ENCODE measurements around the gene PAGR1. TPM values are rescaled to one million over a fixed set of nuclear protein-coding genes. Genes with fewer than 3 reads are reported as not detected.
"Not testable (repeated sequence)": the region's sequence is repeated elsewhere in the genome, so short reads cannot be mapped to it uniquely, and the experiment has no call there.

PAGR1 gene
- total and polyA plus RNA-seq, 2 of the 13 experiments (the other 11 are each of a cell fraction or from before 2014, with no cell fraction given): 9.8 to 66.4 TPM

DNA sequence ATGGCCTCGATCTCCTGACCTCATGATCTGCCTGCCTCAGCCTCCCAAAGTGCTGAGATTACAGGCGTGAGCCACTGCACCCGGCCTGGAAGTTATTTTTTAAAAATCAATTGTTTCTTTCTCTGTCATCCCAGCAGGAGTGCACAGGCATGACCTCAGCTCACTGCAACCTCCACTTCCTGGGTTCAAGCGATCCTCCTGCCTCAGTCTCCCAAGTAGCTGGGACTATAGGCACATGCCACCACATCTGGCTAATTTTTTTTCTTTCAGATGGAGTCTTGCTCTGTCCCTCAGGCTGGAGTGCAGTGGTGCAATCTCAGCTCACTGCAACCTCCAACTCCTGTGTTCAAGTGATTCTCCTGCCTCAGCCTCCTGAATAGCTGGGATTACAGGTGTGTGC, 28.8 kb upstream of the PAGR1 start:
- intact Hi-C loops (cut with micrococcal nuclease; ENCODE audit: unreplicated experiment); H3K9ac ChIP-seq (ENCODE audit: insufficient read depth, low read depth, low read length); DNase-seq (ENCODE audit: low spot score); H2AFZ ChIP-seq (ENCODE audit: low read length); H3K27me3 ChIP-seq (ENCODE audit: control insufficient read depth in 1 of 2, insufficient read depth in 2 of 2, low read length in 2 of 2); in situ Hi-C loops (cut with HindIII; ENCODE audit: extremely low pct_ligation_motif_present, low pct_unique_long_range_greater_than_20kb); CTCF ChIA-PET (ENCODE audit: low intra/inter-chr PET ratio, low total read pairs); H3K4me3 ChIP-seq (replicated peaks in 1 of 3; ENCODE audit: insufficient read depth in 1 of 3, low read depth in 2 of 3, low read length in 3 of 3); H3K36me3 ChIP-seq (replicated peaks in 1 of 2; ENCODE audit: control insufficient read depth in 1 of 2, insufficient read depth in 2 of 2, low read length in 2 of 2); H3K4me2 ChIP-seq (ENCODE audit: low read depth, low read length); FAIRE-seq; BruUV-seq (replicated peaks); H3K27ac ChIP-seq (ENCODE audit: extremely low read length, insufficient read depth, low read length); ATAC-seq; H3K9me3 ChIP-seq (ENCODE audit: low read length); H4K20me1 ChIP-seq (ENCODE audit: insufficient read depth, low read length): not testable (repeated sequence)
- POLR2A ChIA-PET: interaction anchor here (1.1 kb wide), 1 partner anchor 17 kb away, joined by 3 read pairs; no protein-coding TSS in a partner anchor
- TF ChIP-seq ZNF256 (CRISPR knock-in tag; conservative IDR thresholded peaks at IDR 0.05) (0 out of 2 replicates have a peak, but pooled peaks have one; percentile 34), ZMYM3 (CRISPR knock-in tag; IDR thresholded peaks at IDR 0.05) (0 out of 2 replicates have a peak, but pooled peaks have one; percentile 52), ZNF770 (CRISPR knock-in tag; IDR thresholded peaks at IDR 0.05) (peak; percentile 81)
- Histone ChIP-seq H3K79me2 (ENCODE audit: insufficient read depth, low read length) (peaks cover 15% of the 10 kb centered on the region), H3K4me1 (ENCODE audit: insufficient read depth, low read length) (peaks cover 54% of the 10 kb centered on the region)
- 45% methylated on average over 4 of the region's 4 CpGs for WGBS (ENCODE audit: low lambda C conversion rate)

DNA sequence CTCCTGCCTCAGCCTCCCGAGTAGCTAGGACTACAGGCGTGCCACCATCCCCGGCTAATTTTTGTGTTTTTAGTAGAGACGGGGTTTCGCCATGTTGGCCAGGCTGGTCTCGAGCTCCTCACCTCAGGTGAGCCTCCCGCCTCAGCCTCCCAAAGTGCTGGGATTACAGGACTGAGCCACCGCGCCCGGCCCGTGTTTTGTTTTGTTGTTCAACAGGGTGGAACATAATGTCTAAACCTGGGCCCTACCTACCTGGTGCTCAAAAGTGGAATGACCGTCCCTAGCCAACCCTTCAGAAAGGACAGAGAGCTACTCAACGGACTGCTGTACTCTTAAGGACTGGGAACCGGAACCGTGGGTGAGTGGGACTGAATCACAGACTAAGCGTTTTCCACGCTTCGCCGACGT, 26.2 kb upstream of the PAGR1 start:
- peak overlapping the region; percentile 97 for H3K9ac ChIP-seq (ENCODE audit: insufficient read depth, low read depth, low read length)
- in situ Hi-C loops (cut with HindIII; ENCODE audit: extremely low pct_ligation_motif_present, low pct_unique_long_range_greater_than_20kb): no loop called here
- peak; percentile 32 for ATAC-seq
- H3K9me3 ChIP-seq (ENCODE audit: low read length): no peaks in the 10 kb centered on the region
- peak overlapping the region; percentile 83 for H3K27ac ChIP-seq (ENCODE audit: extremely low read length, insufficient read depth, low read length)
- peaks cover 41% of the 10 kb centered on the region for H3K79me2 ChIP-seq (ENCODE audit: insufficient read depth, low read length)
- no peaks in the 10 kb centered on the region; a peak in 1 of 5 replicates for H3K27me3 ChIP-seq (ENCODE audit: control insufficient read depth in 1 of 2, insufficient read depth in 2 of 2, low read length in 2 of 2)
- no peaks in the 10 kb centered on the region; a peak in 3 of 5 replicates for H3K36me3 ChIP-seq (replicated peaks in 1 of 2; ENCODE audit: control insufficient read depth in 1 of 2, insufficient read depth in 2 of 2, low read length in 2 of 2)
- CTCF ChIA-PET (ENCODE audit: low intra/inter-chr PET ratio, low total read pairs): interaction anchor here (1.1 to 1.7 kb wide), 2 partner anchors 26 to 60 kb away, joined by 3 to 4 read pairs; partner anchors contain the start of gene PAGR1
- H3K4me3 ChIP-seq (replicated peaks in 1 of 3; ENCODE audit: insufficient read depth in 1 of 3, low read depth in 2 of 3, low read length in 3 of 3): peak overlapping the region; percentile 64 to 97 (median 77)
- peaks cover 62% of the 10 kb centered on the region for H3K4me1 ChIP-seq (ENCODE audit: insufficient read depth, low read length)
- WGBS (ENCODE audit: low lambda C conversion rate): 40% methylated on average over 19 of the region's 20 CpGs
- peak overlapping the region; percentile 50 for H2AFZ ChIP-seq (ENCODE audit: low read length)
- POLR2A ChIA-PET: interaction anchor here (0.6 to 4.0 kb wide), 25 partner anchors 10 to 276 kb away, joined by 3 to 37 read pairs (median 6); partner anchors contain the start of genes ALDOA, ASPHD1, MAZ and MVP
- no peaks in the 10 kb centered on the region for H4K20me1 ChIP-seq (ENCODE audit: insufficient read depth, low read length)
- intact Hi-C loops (cut with micrococcal nuclease; ENCODE audit: unreplicated experiment): loop anchor here (1.0 to 5.0 kb wide), 2 partner anchors 16 to 52 kb away; no protein-coding TSS in a partner anchor
- DNase-seq (ENCODE audit: low spot score): no peak
- no peak for FAIRE-seq
- no TSS peak for BruUV-seq (replicated peaks)
- H3K4me2 ChIP-seq (ENCODE audit: low read depth, low read length): peak overlapping the region; percentile 99
- TF ChIP-seq KLF6 (CRISPR knock-in tag; IDR thresholded peaks at IDR 0.05) (no peak), ZNF558 (CRISPR knock-in tag; IDR thresholded peaks at IDR 0.05; ENCODE audit: borderline replicate concordance) (0 out of 2 replicates have a peak, but pooled peaks have one; percentile 47), NKX3-1 (CRISPR knock-in tag; IDR thresholded peaks at IDR 0.05) (0 out of 2 replicates have a peak, but pooled peaks have one; percentile 12), PRPF4 (IDR thresholded peaks at IDR 0.05; ENCODE audit: low read depth, low read length, poor library complexity, severe bottlenecking) (peak; percentile 60), STAG1 (CRISPR knock-in tag; IDR thresholded peaks at IDR 0.05) (no peak), SOX5 (CRISPR knock-in tag; IDR thresholded peaks at IDR 0.05; ENCODE audit: borderline replicate concordance) (no peak), ZNF710 (CRISPR knock-in tag; IDR thresholded peaks at IDR 0.05; ENCODE audit: borderline replicate concordance) (no peak)
- TF ChIP-seq, protein P1, sequence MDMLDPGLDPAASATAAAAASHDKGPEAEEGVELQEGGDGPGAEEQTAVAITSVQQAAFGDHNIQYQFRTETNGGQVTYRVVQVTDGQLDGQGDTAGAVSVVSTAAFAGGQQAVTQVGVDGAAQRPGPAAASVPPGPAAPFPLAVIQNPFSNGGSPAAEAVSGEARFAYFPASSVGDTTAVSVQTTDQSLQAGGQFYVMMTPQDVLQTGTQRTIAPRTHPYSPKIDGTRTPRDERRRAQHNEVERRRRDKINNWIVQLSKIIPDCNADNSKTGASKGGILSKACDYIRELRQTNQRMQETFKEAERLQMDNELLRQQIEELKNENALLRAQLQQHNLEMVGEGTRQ (IDR thresholded peaks at IDR 0.05; ENCODE audit: low read depth, low read length): no peak
- TF ChIP-seq, protein P1 (CRISPR knock-in tag; IDR thresholded peaks at IDR 0.05; ENCODE audit: borderline replicate concordance): no peak

Measured in HepG2 (cell line).